GM12864 (cell line): ENCODE data around the gene GSC2.

Experiments used
- DNase-seq: peaks from one replicate; pipeline ENCODE4 v3.0.0-alpha.2; 2011; ENCODE audit warnings: low read depth
- H3K4me3 ChIP-seq: 2 replicates; pipeline ENCODE4 v1.5.1; 2011; ENCODE audit warnings: mild to moderate bottlenecking, low read depth, low read length, control low read depth
- CTCF ChIP-seq: IDR thresholded peaks from 2 replicates; pipeline ENCODE4 v1.5.1; 2011; ENCODE audit warnings: low read depth, mild to moderate bottlenecking, moderate library complexity, low read length, control low read depth, inconsistent platforms; ENCODE audit errors: missing control alignments

Gene GSC2

GRCh38 chr22:19148417-19149046 is 1.6 kb downstream of the GSC2 start:
- TF ChIP-seq CTCF: no peak
- DNase-seq: no peak
- H3K4me3 ChIP-seq: no peak overlapping the region

DNA sequence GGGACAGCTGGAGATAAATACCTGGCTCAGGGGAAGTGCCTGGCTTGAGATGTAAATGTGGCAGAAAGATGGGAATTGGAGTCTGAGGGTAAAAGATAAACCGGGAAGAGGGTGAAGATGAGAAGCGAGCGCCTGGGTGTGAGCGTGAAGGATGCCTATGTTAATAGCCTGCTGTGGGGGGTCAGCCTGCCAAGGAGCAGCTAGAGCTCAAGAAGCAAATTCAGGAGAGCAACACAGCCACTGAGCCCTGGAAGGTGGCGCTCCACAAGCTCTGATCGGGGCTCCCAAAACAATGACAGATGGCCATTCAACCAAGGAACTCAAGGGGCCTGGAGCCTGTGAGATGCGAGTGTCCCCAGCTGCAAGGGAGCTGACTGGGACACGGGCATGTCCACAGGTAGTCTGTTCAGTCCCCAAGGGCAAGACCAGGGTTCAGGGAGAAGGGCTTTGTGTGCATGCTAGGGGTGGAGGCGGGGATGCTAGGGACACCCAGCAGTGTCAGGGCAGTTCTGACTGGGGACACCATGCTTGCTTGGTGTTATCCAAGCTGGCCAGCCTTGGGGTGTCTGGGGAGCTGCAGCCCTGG is 2.8 kb downstream of the GSC2 start:
- no peak for TF ChIP-seq CTCF
- no peak for DNase-seq
- H3K4me3 ChIP-seq: no peak overlapping the region

- DNase-seq: no peak
- TF ChIP-seq CTCF: peak; percentile 16
- no peak overlapping the region for H3K4me3 ChIP-seq
Measured at GRCh38 chr22:19146215-19146968, 3.7 kb downstream of the GSC2 start.

GRCh38 chr22:19143967-19144400 is 6.1 kb downstream of the GSC2 start:
- TF ChIP-seq CTCF: no peak
- no peak for DNase-seq
- H3K4me3 ChIP-seq: peak overlapping the region; percentile 71

DNA sequence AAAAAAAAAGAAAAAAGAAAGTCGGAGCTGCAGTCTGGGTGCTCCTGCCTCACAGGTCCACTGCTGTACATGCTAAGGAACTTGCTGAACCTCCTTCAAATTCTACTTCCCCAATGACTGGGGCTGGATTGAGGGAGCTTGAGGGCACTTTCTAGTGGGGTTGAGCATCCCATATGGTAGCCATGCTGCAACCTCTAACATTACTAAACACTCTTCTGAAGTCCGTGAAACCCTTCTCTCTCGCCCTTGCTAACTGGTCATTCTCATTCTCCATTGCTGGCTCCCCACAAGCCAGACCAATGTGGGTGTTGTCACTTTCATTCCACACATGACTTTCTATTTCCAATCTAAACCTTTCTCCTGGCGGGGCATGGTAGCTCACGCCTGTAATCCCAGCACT is 6.9 kb downstream of the GSC2 start:
- H3K4me3 ChIP-seq: no peak overlapping the region
- TF ChIP-seq CTCF: no peak
- DNase-seq: no peak

GRCh38 chr22:19142394-19142793 is 7.7 kb downstream of the GSC2 start:
- TF ChIP-seq CTCF: no peak
- H3K4me3 ChIP-seq: no peak overlapping the region
- no peak for DNase-seq
